WI38 (cell line): ENCODE data around the gene XYLT2.

Source experiments
- H3K4me3 ChIP-seq: 2 replicates; pipeline ENCODE4 v1.5.1; 2011; ENCODE audit warnings: low read depth, mild to moderate bottlenecking, control low read depth, low read length
- CTCF ChIP-seq: IDR thresholded peaks from 2 replicates; pipeline ENCODE4 v1.5.1; 2012; ENCODE audit warnings: low read depth, mild to moderate bottlenecking, control low read depth, low read length

The XYLT2 gene

GRCh38 chr17:50365165-50365564 lies 19.2 kb downstream of the XYLT2 start:
- TF ChIP-seq CTCF = no peak

GRCh38 chr17:50365649-50366393 lies 19.9 kb downstream of the XYLT2 start:
- TF ChIP-seq CTCF = no peak
- H3K4me3 ChIP-seq = no peak overlapping the region

More at GRCh38 chr17:50365165-50365564, 19.2 kb downstream of the XYLT2 start:
- H3K4me3 ChIP-seq = no peak overlapping the region

- no peak for TF ChIP-seq CTCF
Measured at GRCh38 chr17:50367401-50367800, 21.5 kb downstream of the XYLT2 start.

GRCh38 chr17:50370052-50370451 lies 24.1 kb downstream of the XYLT2 start:
- no peak for TF ChIP-seq CTCF

More at GRCh38 chr17:50367401-50367800, 21.5 kb downstream of the XYLT2 start:
- H3K4me3 ChIP-seq = no peak overlapping the region

GRCh38 chr17:50371526-50371925 lies 25.6 kb downstream of the XYLT2 start:
- TF ChIP-seq CTCF = no peak
- no peak overlapping the region for H3K4me3 ChIP-seq

More at GRCh38 chr17:50370052-50370451, 24.1 kb downstream of the XYLT2 start:
- H3K4me3 ChIP-seq = no peak overlapping the region

- no peak for TF ChIP-seq CTCF
- H3K4me3 ChIP-seq = peak overlapping the region; percentile 97
Measured at GRCh38 chr17:50372222-50372757, 26.4 kb downstream of the XYLT2 start.
